Mesothelial cell of epicardium (in vitro differentiated cells): ENCODE measurements around the gene NUP50. TPM values are rescaled to one million over a fixed set of nuclear protein-coding genes. Genes with fewer than 3 reads are reported as not detected.
A peak's percentile ranks its signal among the peaks of the same experiment; 100 is the strongest.

Experiments used
- DNase-seq, 2 experiments: peaks; one replicate each; pipeline ENCODE4 v3.0.0; 2021; ENCODE audit warnings: low spot score in 2 of 2; ENCODE audit not compliant: unreplicated experiment in 2 of 2
- H3K27ac Mint-ChIP-seq: 2 replicates; pipeline ENCODE4 v1.8.0; 2021; ENCODE audit warnings: mixed read lengths
- H3K27me3 Mint-ChIP-seq: 2 replicates; pipeline ENCODE4 v1.8.0; 2021; ENCODE audit warnings: low read depth, mixed read lengths
- H3K36me3 Mint-ChIP-seq: 2 replicates; pipeline ENCODE4 v1.8.0; 2021; ENCODE audit warnings: mixed read lengths
- H3K4me1 Mint-ChIP-seq: 2 replicates; pipeline ENCODE4 v1.8.0; 2021; ENCODE audit warnings: mixed read lengths
- H3K4me3 Mint-ChIP-seq: 2 replicates; pipeline ENCODE4 v1.8.0; 2021; ENCODE audit warnings: mild to moderate bottlenecking, moderate library complexity, mixed read lengths
- H3K9me3 Mint-ChIP-seq: 2 replicates; pipeline ENCODE4 v1.8.0; 2021; ENCODE audit warnings: mixed read lengths
- CTCF ChIP-seq: fragments of 200-600 bp; sonication (generic); IDR thresholded peaks from one replicate; pipeline ENCODE4 v1.5.0; 2021; ENCODE audit warnings: antibody characterized with exemption; ENCODE audit not compliant: unreplicated experiment
- total RNA-seq: library from RNA; stranded (reverse); gene quantifications from 3 replicates; pipeline ENCODE4 v1.2.1, GENCODE V29; 2021

The NUP50 gene
- total RNA-seq, 1 donor from 2014 or later = 45.8 TPM

- Mint-ChIP-seq H3K4me1 (peaks cover 36% of the 10 kb centered on the region), H3K27ac (peak overlapping the region; percentile 25), H3K9me3 (no peaks in the 10 kb centered on the region), H3K27me3 (peaks cover 11% of the 10 kb centered on the region), H3K36me3 (peaks cover 2% of the 10 kb centered on the region), H3K4me3 (no peak overlapping the region)
- no peak for DNase-seq
- no peak for TF ChIP-seq CTCF
Measured at GRCh38 chr22:45211848-45212247, 48.1 kb downstream of the NUP50 start.

- peaks cover 11% of the 10 kb centered on the region for H3K27me3 Mint-ChIP-seq
- H3K9me3 Mint-ChIP-seq = no peaks in the 10 kb centered on the region
- DNase-seq = peak in 1 of 2 experiments; percentile 59
- no peak for TF ChIP-seq CTCF
- peak overlapping the region; percentile 25 for H3K27ac Mint-ChIP-seq
- H3K4me3 Mint-ChIP-seq = peak overlapping the region; percentile 34
- peaks cover 2% of the 10 kb centered on the region for H3K36me3 Mint-ChIP-seq
- H3K4me1 Mint-ChIP-seq = peaks cover 36% of the 10 kb centered on the region
Measured at GRCh38 chr22:45212306-45212709, 48.6 kb downstream of the NUP50 start.

GRCh38 chr22:45212992-45213751, 49.4 kb downstream of the NUP50 start:
- Mint-ChIP-seq H3K27me3 (peaks cover 10% of the 10 kb centered on the region), H3K9me3 (no peaks in the 10 kb centered on the region), H3K27ac (no peak overlapping the region), H3K36me3 (peaks cover 2% of the 10 kb centered on the region), H3K4me1 (peaks cover 35% of the 10 kb centered on the region), H3K4me3 (no peak overlapping the region)
- no peak for DNase-seq
- TF ChIP-seq CTCF = no peak

- Mint-ChIP-seq H3K4me3 (no peak overlapping the region), H3K36me3 (no peaks in the 10 kb centered on the region), H3K27me3 (peaks cover 8% of the 10 kb centered on the region), H3K4me1 (peaks cover 17% of the 10 kb centered on the region), H3K9me3 (no peaks in the 10 kb centered on the region), H3K27ac (no peak overlapping the region)
- no peak for DNase-seq
- TF ChIP-seq CTCF = no peak
Measured at GRCh38 chr22:45216133-45217003, 52.6 kb downstream of the NUP50 start.

GRCh38 chr22:45217345-45217744, 53.6 kb downstream of the NUP50 start:
- TF ChIP-seq CTCF = no peak
- H3K9me3 Mint-ChIP-seq = no peaks in the 10 kb centered on the region
- peaks cover 9% of the 10 kb centered on the region for H3K4me1 Mint-ChIP-seq
- peaks cover 6% of the 10 kb centered on the region for H3K27me3 Mint-ChIP-seq
- no peaks in the 10 kb centered on the region for H3K36me3 Mint-ChIP-seq
- H3K4me3 Mint-ChIP-seq = no peak overlapping the region
- no peak for DNase-seq
- H3K27ac Mint-ChIP-seq = no peak overlapping the region
